Stimulated activated effector memory CD8-positive, alpha-beta T cell treated with anti-CD3 and anti-CD28 coated beads, Interleukin-12 subunit alpha, Interleukin-12 subunit beta, amount 100 ng/mL, for 72 hours (primary cell): Measurements from ENCODE around the gene RBBP4.
A peak's percentile ranks its signal among the peaks of the same experiment; 100 is the strongest.

Source experiments
- ATAC-seq: fragments of 150-1000 bp; cut with Tn5 transposase; 2 replicates; pipeline ENCODE4 v1.10.0; 2021
- DNase-seq, 2 donors: peaks; one replicate each; pipeline ENCODE4 v3.0.0; 2021 to 2022; ENCODE audit warnings: low spot score in 2 of 2
- H3K27ac Mint-ChIP-seq: one replicate; pipeline ENCODE4 v1.8.0; 2022; ENCODE audit warnings: mild to moderate bottlenecking, mixed read lengths
- H3K36me3 Mint-ChIP-seq: one replicate; pipeline ENCODE4 v1.8.0; 2022; ENCODE audit warnings: mild to moderate bottlenecking, mixed read lengths
- H3K4me1 Mint-ChIP-seq: one replicate; pipeline ENCODE4 v1.8.0; 2022; ENCODE audit warnings: mixed read lengths
- H3K4me3 Mint-ChIP-seq: one replicate; pipeline ENCODE4 v1.8.0; 2022; ENCODE audit warnings: mild to moderate bottlenecking, mixed read lengths
- H3K9me3 Mint-ChIP-seq: one replicate; pipeline ENCODE4 v1.8.0; 2022; ENCODE audit warnings: mixed read lengths

The RBBP4 gene

GRCh38 chr1:32717503-32717902 lies 66.5 kb downstream of the RBBP4 start:
- H3K4me3 Mint-ChIP-seq: no peak overlapping the region
- no peaks in the 10 kb centered on the region for H3K9me3 Mint-ChIP-seq
- ATAC-seq: no peak
- H3K36me3 Mint-ChIP-seq: no peaks in the 10 kb centered on the region
- H3K4me1 Mint-ChIP-seq: peaks cover 7% of the 10 kb centered on the region
- peak overlapping the region; percentile 14 for H3K27ac Mint-ChIP-seq
- no peak for DNase-seq

GRCh38 chr1:32718036-32718435 lies 67.0 kb downstream of the RBBP4 start:
- no peak for DNase-seq
- Mint-ChIP-seq H3K4me1 (peaks cover 7% of the 10 kb centered on the region), H3K36me3 (no peaks in the 10 kb centered on the region), H3K4me3 (no peak overlapping the region), H3K9me3 (no peaks in the 10 kb centered on the region), H3K27ac (no peak overlapping the region)
- no peak for ATAC-seq

- ATAC-seq (no peak), DNase-seq (no peak)
- Mint-ChIP-seq H3K4me3 (no peak overlapping the region), H3K9me3 (no peaks in the 10 kb centered on the region), H3K4me1 (peaks cover 7% of the 10 kb centered on the region), H3K36me3 (no peaks in the 10 kb centered on the region), H3K27ac (no peak overlapping the region)
Measured at GRCh38 chr1:32718527-32718926, 67.5 kb downstream of the RBBP4 start.

DNA sequence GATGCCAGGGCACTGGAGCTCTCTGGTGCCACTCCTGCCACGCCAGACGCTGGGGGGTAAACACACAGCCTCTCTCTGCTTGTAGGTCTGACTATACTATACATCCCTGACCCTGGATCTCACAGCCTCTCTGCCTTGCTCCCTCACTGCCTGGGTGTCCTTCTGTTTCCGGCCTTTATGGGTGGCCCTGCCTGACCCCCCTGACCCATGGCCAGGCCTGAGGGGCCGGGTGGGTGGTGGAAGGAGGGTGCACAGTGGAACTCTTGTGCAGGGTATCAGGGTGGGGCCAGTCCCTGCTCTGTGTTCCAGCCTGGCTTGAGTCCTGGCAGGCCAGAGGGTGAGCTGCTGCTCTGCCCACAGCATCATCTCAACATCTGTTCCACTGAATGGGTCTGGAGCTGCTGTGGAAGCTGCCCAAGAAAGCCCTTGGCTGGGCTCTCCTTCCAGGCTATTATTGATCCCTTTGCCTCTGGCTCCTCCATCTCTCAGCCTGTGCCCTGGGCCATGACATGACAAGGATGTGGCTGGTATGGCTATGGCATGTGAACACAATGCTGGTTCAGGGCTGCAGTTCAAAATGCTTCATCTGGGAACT lies 68.8 kb downstream of the RBBP4 start:
- ATAC-seq (no peak), DNase-seq (no peak)
- Mint-ChIP-seq H3K36me3 (no peaks in the 10 kb centered on the region), H3K4me3 (no peak overlapping the region), H3K27ac (no peak overlapping the region), H3K4me1 (peaks cover 11% of the 10 kb centered on the region), H3K9me3 (no peaks in the 10 kb centered on the region)

GRCh38 chr1:32724678-32725614 lies 73.9 kb downstream of the RBBP4 start:
- Mint-ChIP-seq H3K9me3 (no peaks in the 10 kb centered on the region), H3K27ac (peak overlapping the region; percentile 56), H3K36me3 (no peaks in the 10 kb centered on the region), H3K4me3 (no peak overlapping the region), H3K4me1 (peaks cover 13% of the 10 kb centered on the region)
- DNase-seq: no peak
- peak; percentile 58 for ATAC-seq

DNA sequence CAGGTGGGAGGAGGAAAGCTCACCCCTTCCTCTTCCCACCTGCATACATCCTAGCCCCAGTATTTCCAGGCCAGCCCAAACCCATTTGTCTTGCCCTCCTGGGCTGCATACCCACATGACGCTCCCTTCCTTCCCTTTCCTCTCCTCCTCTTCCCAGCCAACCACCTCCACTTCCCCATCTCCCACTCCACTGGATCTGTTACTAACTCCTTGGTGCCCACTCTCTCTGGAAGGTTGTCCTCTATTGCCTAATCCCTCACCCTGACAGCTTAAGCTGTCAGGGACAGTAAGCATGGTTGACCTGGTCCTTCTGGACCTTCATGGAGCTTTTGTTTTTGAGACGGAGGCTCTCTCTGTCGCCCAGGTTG lies 74.6 kb downstream of the RBBP4 start:
- Mint-ChIP-seq H3K4me1 (peaks cover 13% of the 10 kb centered on the region), H3K27ac (peak overlapping the region; percentile 56), H3K4me3 (no peak overlapping the region), H3K9me3 (no peaks in the 10 kb centered on the region), H3K36me3 (no peaks in the 10 kb centered on the region)
- no peak for ATAC-seq
- no peak for DNase-seq

DNA sequence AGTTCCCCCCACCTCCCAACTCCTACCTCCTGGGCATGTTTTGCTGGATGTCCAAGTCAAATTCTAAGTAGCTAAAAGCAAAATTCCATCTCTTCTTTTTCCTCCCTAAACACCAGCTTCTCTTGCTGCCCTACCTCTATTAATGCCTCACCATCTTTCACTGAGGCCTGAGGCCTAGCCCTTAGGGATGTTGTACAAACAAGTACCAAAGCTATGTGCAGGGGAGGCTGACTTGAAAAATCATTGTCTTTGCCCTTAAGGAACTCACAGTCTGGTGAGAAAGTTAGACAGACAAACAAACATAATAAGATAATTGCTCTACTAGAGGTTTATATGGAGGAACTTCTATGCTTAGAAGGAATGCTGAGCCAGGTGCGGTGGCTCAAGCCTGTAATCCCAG lies 76.9 kb downstream of the RBBP4 start:
- no peak for DNase-seq
- H3K9me3 Mint-ChIP-seq: no peaks in the 10 kb centered on the region
- no peak for ATAC-seq
- peaks cover 24% of the 10 kb centered on the region for H3K4me1 Mint-ChIP-seq
- no peak overlapping the region for H3K4me3 Mint-ChIP-seq
- no peak overlapping the region for H3K27ac Mint-ChIP-seq
- no peaks in the 10 kb centered on the region for H3K36me3 Mint-ChIP-seq

- Mint-ChIP-seq H3K27ac (no peak overlapping the region), H3K4me1 (peaks cover 24% of the 10 kb centered on the region), H3K4me3 (no peak overlapping the region), H3K9me3 (no peaks in the 10 kb centered on the region), H3K36me3 (no peaks in the 10 kb centered on the region)
- ATAC-seq (no peak), DNase-seq (no peak)
Measured at GRCh38 chr1:32728413-32729077, 77.5 kb downstream of the RBBP4 start.

- H3K9me3 Mint-ChIP-seq: no peaks in the 10 kb centered on the region
- no peaks in the 10 kb centered on the region for H3K36me3 Mint-ChIP-seq
- H3K27ac Mint-ChIP-seq: no peak overlapping the region
Measured at GRCh38 chr1:32729254-32730046, 78.4 kb downstream of the RBBP4 start.

GRCh38 chr1:32733582-32734321 lies 82.7 kb downstream of the RBBP4 start:
- Mint-ChIP-seq H3K27ac (no peak overlapping the region), H3K4me3 (no peak overlapping the region), H3K9me3 (no peaks in the 10 kb centered on the region), H3K4me1 (peaks cover 17% of the 10 kb centered on the region), H3K36me3 (no peaks in the 10 kb centered on the region)
- DNase-seq (no peak), ATAC-seq (peak; percentile 31)

More at GRCh38 chr1:32729254-32730046, 78.4 kb downstream of the RBBP4 start:
- Mint-ChIP-seq H3K4me1 (peaks cover 29% of the 10 kb centered on the region), H3K4me3 (no peak overlapping the region)
- ATAC-seq (no peak), DNase-seq (no peak)
